HCT116 (cell line): ENCODE data around the gene FAXDC2. TPM values are rescaled to one million over a fixed set of nuclear protein-coding genes. Genes with fewer than 3 reads are reported as not detected.

Experiments used
- ATAC-seq: fragments of 200-7000 bp; cut with Tn5 transposase; 2 replicates; pipeline ENCODE4 v1.9.1; 2020; ENCODE audit warnings: mild to moderate bottlenecking, moderate library complexity
- BruUV-seq: library from RNA; stranded (reverse); fragments of 400-500 nt; replicated peaks from 2 replicates; lab custom pipeline; 2021; lab: Mats Ljungman, UMichigan
- CTCF ChIA-PET: fragments of 300-600 bp; sonication (Branson Sonifier 250); formaldehyde crosslinking; loops from one replicate; lab custom pipeline; 2021; ENCODE audit warnings: antibody characterized with exemption; lab: Charles Lee
- POLR2A ChIA-PET: fragments of 300-600, 350-600 bp; sonication (Branson Sonifier 250); formaldehyde crosslinking; loops from one replicate; lab custom pipeline; 2021; ENCODE audit warnings: antibody characterized with exemption; lab: Charles Lee
- RAD21 ChIA-PET, 2 experiments: fragments of 300-600 bp; sonication (Branson Sonifier 250); formaldehyde crosslinking; loops; one replicate each; lab custom pipeline; 2023; ENCODE audit warnings: low total read pairs in 2 of 2; ENCODE audit not compliant: uncharacterized antibody in 2 of 2, unreplicated experiment in 2 of 2, low non-redundant PET in 1 of 2; lab: Charles Lee
- DNase-seq: peaks from one replicate; pipeline ENCODE4 v3.0.0-alpha.2; 2010; ENCODE audit warnings: low read depth, low spot score
- H2AFZ ChIP-seq: fragments of 200-600 bp; shearing (Covaris generic), sonication (generic); 2 replicates; pipeline ENCODE4 v1.6.1; 2017; ENCODE audit warnings: low read depth, mixed run types, mixed read lengths, antibody characterized with exemption, low read length; ENCODE audit not compliant: poor library complexity, severe bottlenecking
- H3K27ac ChIP-seq: 2 replicates; pipeline ENCODE4 v1.5.1; 2012; ENCODE audit warnings: low read depth, low read length
- H3K27me3 ChIP-seq: fragments of 200-600 bp; sonication (generic); 2 replicates; pipeline ENCODE4 v1.6.1; 2016; ENCODE audit warnings: mixed run types, low read length, mixed read lengths; ENCODE audit not compliant: insufficient read depth
- H3K36me3 ChIP-seq, 2 experiments: fragments of 200-500 bp in 1 of 2; fragments of 200-600 bp in 1 of 2; sonication (Bioruptor generic) in 1 of 2; sonication (generic) in 1 of 2; 2 replicates each; pipeline versions ENCODE4 v1.5.1 to v1.6.1; 2014 to 2016; ENCODE audit warnings: low read length in 2 of 2, inconsistent platforms in 1 of 2, mixed read lengths in 1 of 2, mixed run types in 1 of 2; ENCODE audit not compliant: insufficient read depth in 2 of 2, control insufficient read depth in 1 of 2
- H3K4me1 ChIP-seq, 2 experiments: fragments of 200-600 bp in 1 of 2; sonication (generic) in 1 of 2; 2 replicates each; pipeline versions ENCODE4 v1.5.1 to v1.6.1; 2012 to 2017; ENCODE audit warnings: low read length in 2 of 2, inconsistent platforms in 1 of 2, mild to moderate bottlenecking in 1 of 2, mixed read lengths in 1 of 2, mixed run types in 1 of 2, moderate library complexity in 1 of 2; ENCODE audit not compliant: insufficient read depth in 2 of 2, control insufficient read depth in 1 of 2
- H3K4me2 ChIP-seq: fragments of 200-600 bp; sonication (generic); 2 replicates; pipeline ENCODE4 v1.6.1; 2017; ENCODE audit warnings: mixed run types, low read length, mixed read lengths
- H3K4me3 ChIP-seq, 2 experiments: fragments of 200-600 bp in 1 of 2; sonication (generic) in 1 of 2; replicated peaks in 1 of 2; 2 replicates each; pipeline ENCODE4 v1.5.1; 2011 to 2016; ENCODE audit warnings: low read length in 2 of 2, control low read depth in 1 of 2, low read depth in 1 of 2, mild to moderate bottlenecking in 1 of 2, mixed read lengths in 1 of 2, mixed run types in 1 of 2
- H3K79me2 ChIP-seq: fragments of 200-600 bp; sonication (generic); 2 replicates; pipeline ENCODE4 v1.6.1; 2017; ENCODE audit warnings: mild to moderate bottlenecking, mixed run types, low read length, moderate library complexity, mixed read lengths; ENCODE audit not compliant: insufficient read depth
- H3K9ac ChIP-seq: fragments of 200-600 bp; sonication (generic); 2 replicates; pipeline ENCODE4 v1.6.1; 2016; ENCODE audit warnings: low read length, mixed read lengths
- H3K9me2 ChIP-seq: fragments of 200-600 bp; sonication (generic), shearing (Covaris generic); 2 replicates; pipeline ENCODE4 v1.6.1; 2017; ENCODE audit warnings: mixed run types, mild to moderate bottlenecking, moderate library complexity; ENCODE audit not compliant: insufficient read depth
- H3K9me3 ChIP-seq, 2 experiments: fragments of 200-500 bp in 1 of 2; fragments of 200-600 bp in 1 of 2; sonication (Bioruptor generic) in 1 of 2; sonication (generic) in 1 of 2; 2 replicates each; pipeline ENCODE4 v1.6.1; 2014 to 2017; ENCODE audit warnings: low read length in 2 of 2, mixed read lengths in 2 of 2, inconsistent platforms in 1 of 2, low read depth in 1 of 2, mild to moderate bottlenecking in 1 of 2, mixed run types in 1 of 2, moderate library complexity in 1 of 2; ENCODE audit not compliant: control insufficient read depth in 1 of 2, insufficient read depth in 1 of 2
- H4K20me1 ChIP-seq: fragments of 200-600 bp; sonication (generic), shearing (Covaris generic); 2 replicates; pipeline ENCODE4 v1.6.1; 2017; ENCODE audit warnings: mixed run types, mild to moderate bottlenecking, moderate library complexity; ENCODE audit not compliant: insufficient read depth
- ATF3 ChIP-seq: IDR thresholded peaks from 2 replicates; pipeline ENCODE4 v1.6.1; 2012
- CBX3 ChIP-seq: IDR thresholded peaks from 2 replicates; pipeline ENCODE4 v1.6.1; 2012; ENCODE audit warnings: low read depth
- CTCF ChIP-seq, 3 experiments: fragments of 200-600 bp in 1 of 3; sonication (generic) in 1 of 3; IDR thresholded peaks in 2 of 3; conservative IDR thresholded peaks in 1 of 3; 2 replicates each; pipeline ENCODE4 v1.5.1; 2012 to 2017; ENCODE audit warnings: low read depth in 2 of 3, low read length in 2 of 3, antibody characterized with exemption in 1 of 3, borderline replicate concordance in 1 of 3, control low read depth in 1 of 3, mild to moderate bottlenecking in 1 of 3, mixed read lengths in 1 of 3, mixed run types in 1 of 3, moderate library complexity in 1 of 3; ENCODE audit not compliant: insufficient read depth in 1 of 3
- EGR1 ChIP-seq: IDR thresholded peaks from 2 replicates; pipeline ENCODE4 v1.6.1; 2012; ENCODE audit warnings: low read depth
- EZH2phosphoT487 ChIP-seq: fragments of 200-600 bp; IDR thresholded peaks from 2 replicates; pipeline ENCODE4 v1.6.1; 2018; ENCODE audit warnings: antibody characterized with exemption, borderline replicate concordance
- JUND ChIP-seq: IDR thresholded peaks from 2 replicates; pipeline ENCODE4 v1.6.1; 2012
- POLR2A ChIP-seq: IDR thresholded peaks from 2 replicates; pipeline ENCODE4 v1.7.0; 2011; ENCODE audit warnings: borderline replicate concordance; ENCODE audit not compliant: insufficient read depth, insufficient read length; ENCODE audit errors: extremely low read depth
- POLR2AphosphoS5 ChIP-seq: IDR thresholded peaks from 2 replicates; pipeline ENCODE4 v1.6.1; 2011; ENCODE audit warnings: mild to moderate bottlenecking, low read depth, low read length, moderate library complexity
- SP1 ChIP-seq: IDR thresholded peaks from 2 replicates; pipeline ENCODE4 v1.6.1; 2012; ENCODE audit warnings: low read depth
- SRF ChIP-seq: IDR thresholded peaks from 2 replicates; pipeline ENCODE4 v1.6.1; 2012; ENCODE audit warnings: low read depth
- TCF7L2 ChIP-seq: IDR thresholded peaks from 2 replicates; pipeline ENCODE4 v1.7.0; 2011; ENCODE audit warnings: borderline replicate concordance, inconsistent platforms; ENCODE audit not compliant: insufficient read depth, insufficient read length; ENCODE audit errors: extremely low read depth
- YY1 ChIP-seq: IDR thresholded peaks from 2 replicates; pipeline ENCODE4 v1.6.1; 2011; ENCODE audit warnings: low read length, low read depth, moderate library complexity, mild to moderate bottlenecking; ENCODE audit not compliant: insufficient replicate concordance; ENCODE audit errors: extremely low read depth
- ZBTB33 ChIP-seq: IDR thresholded peaks from 2 replicates; pipeline ENCODE4 v1.6.1; 2011; ENCODE audit warnings: mild to moderate bottlenecking, low read length, moderate library complexity; ENCODE audit not compliant: insufficient replicate concordance; ENCODE audit errors: extremely low read depth
- intact Hi-C: fragments of 100-400 bp; cut with micrococcal nuclease; formaldehyde crosslinking; loops from 2 replicates; pipeline ENCODE4 v1.10.0; 2022
- total RNA-seq: library from RNA; stranded (reverse); gene quantifications from one replicate; pipeline ENCODE4 v1.2.1, GENCODE V29; 2021; ENCODE audit not compliant: unreplicated experiment

FAXDC2 gene
- total RNA-seq, 1 experiment from 2014 or later = 0.22 TPM

GRCh38 chr5:154895606-154896561 is 45.5 kb upstream of the FAXDC2 start:
- TF ChIP-seq ZBTB33 (no peak), POLR2AphosphoS5 (no peak), CBX3 (no peak), EZH2phosphoT487 (no peak), JUND (no peak), EGR1 (no peak), TCF7L2 (no peak), SRF (no peak), CTCF (IDR thresholded peaks at IDR 0.05 in 2 of 3, conservative IDR thresholded peaks at IDR 0.05 in 1 of 3; ENCODE audit: borderline replicate concordance in 1 of 3, insufficient read depth in 1 of 3, low read depth in 2 of 3, low read length in 2 of 3) (no peak), SP1 (no peak), POLR2A (no peak), ATF3 (no peak), YY1 (no peak)
- intact Hi-C loops = no loop called here
- Histone ChIP-seq H3K27me3 (no peaks in the 10 kb centered on the region), H3K4me3 (no peak overlapping the region), H3K27ac (no peak overlapping the region), H4K20me1 (no peaks in the 10 kb centered on the region), H3K4me2 (no peak overlapping the region), H3K9me3 (no peaks in the 10 kb centered on the region), H2AFZ (no peak overlapping the region), H3K9ac (no peak overlapping the region), H3K4me1 (no peaks in the 10 kb centered on the region), H3K9me2 (no peaks in the 10 kb centered on the region), H3K36me3 (peaks cover 55 to 72% of the 10 kb centered on the region in 2 experiments), H3K79me2 (no peaks in the 10 kb centered on the region)
- ATAC-seq (no peak), DNase-seq (no peak)
- RAD21 ChIA-PET = no interaction called here
- CTCF ChIA-PET = no interaction called here
- no TSS peak for BruUV-seq
- POLR2A ChIA-PET = no interaction called here
